GM19468 (cell line): ENCODE measurements around the gene CABP4.
A peak's percentile ranks its signal among the peaks of the same experiment; 100 is the strongest.
"Not testable (repeated sequence)": the region's sequence is repeated elsewhere in the genome, so short reads cannot be mapped to it uniquely, and the experiment has no call there.

Source experiments
- ATAC-seq: cut with Tn5 transposase; IDR thresholded peaks from one replicate; pipeline ENCODE4 v1.9.1; 2021; ENCODE audit warnings: mild to moderate bottlenecking, moderate library complexity, moderate number of reproducible peaks; ENCODE audit not compliant: unreplicated experiment; ENCODE audit errors: extremely low read depth

CABP4 gene

GRCh38 chr11:67418476-67419281, 36.5 kb upstream of the CABP4 start:
- no peak for ATAC-seq

DNA sequence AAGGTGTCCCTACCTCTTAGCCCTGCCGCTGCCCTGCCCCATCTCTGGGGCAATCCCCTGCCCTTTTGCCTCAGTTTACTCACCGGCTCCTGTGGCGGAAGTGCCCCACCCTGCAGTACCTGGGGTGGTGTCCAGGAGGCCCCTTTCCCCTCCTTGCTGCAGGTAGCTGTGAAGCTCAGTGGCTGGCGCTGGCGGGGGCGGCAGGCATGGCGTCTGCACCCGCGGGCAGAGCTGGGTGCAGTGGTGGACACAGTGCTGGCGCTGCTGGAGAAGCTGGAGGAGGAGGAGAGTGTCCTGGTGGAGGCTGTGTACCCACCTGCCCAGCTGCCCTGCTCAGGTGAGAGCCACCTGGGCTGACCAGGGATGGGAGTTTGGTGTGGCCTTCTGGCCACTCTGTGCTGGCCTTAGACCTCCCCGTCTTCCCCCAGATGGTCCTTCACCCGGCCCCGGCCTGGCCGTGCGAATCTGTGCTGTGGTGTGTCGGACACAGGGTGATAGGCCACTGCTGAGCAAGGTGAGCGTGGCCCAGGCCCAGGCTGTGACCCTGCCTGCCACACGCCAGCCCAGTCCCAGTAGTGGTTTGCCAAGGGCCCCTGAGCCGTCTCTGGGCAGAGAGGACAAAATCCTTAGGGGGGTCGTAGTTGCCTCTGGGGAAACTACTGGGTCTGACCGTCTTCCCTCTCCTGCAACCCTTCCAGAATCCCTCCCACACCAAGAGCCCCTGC, 35.7 kb upstream of the CABP4 start:
- ATAC-seq: no peak

DNA sequence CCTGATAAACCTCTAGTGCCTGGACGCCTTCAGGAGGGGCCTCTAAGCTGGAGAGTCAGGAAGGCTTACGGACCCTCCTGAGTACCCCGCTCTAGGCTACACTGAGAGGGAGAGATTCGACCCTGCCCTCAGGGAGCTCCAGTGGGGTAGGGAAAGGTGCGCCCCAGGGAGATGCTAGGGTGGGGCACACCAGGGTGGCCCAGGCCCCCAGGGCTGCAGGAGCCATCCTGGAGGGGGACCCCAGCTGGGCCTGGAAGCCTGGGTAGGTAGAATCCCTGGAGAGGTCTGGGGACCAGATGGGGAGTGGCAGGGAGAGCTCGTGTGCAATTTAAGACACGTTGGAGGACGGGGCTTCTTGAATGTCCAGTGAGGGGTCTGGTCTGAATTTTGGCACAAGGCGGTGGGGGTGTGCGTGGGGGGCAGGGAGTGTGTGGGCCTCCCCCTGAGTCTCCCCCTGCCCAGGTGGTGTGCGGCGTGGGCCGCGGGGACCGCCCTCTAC, 35.0 kb upstream of the CABP4 start:
- ATAC-seq: no peak

DNA sequence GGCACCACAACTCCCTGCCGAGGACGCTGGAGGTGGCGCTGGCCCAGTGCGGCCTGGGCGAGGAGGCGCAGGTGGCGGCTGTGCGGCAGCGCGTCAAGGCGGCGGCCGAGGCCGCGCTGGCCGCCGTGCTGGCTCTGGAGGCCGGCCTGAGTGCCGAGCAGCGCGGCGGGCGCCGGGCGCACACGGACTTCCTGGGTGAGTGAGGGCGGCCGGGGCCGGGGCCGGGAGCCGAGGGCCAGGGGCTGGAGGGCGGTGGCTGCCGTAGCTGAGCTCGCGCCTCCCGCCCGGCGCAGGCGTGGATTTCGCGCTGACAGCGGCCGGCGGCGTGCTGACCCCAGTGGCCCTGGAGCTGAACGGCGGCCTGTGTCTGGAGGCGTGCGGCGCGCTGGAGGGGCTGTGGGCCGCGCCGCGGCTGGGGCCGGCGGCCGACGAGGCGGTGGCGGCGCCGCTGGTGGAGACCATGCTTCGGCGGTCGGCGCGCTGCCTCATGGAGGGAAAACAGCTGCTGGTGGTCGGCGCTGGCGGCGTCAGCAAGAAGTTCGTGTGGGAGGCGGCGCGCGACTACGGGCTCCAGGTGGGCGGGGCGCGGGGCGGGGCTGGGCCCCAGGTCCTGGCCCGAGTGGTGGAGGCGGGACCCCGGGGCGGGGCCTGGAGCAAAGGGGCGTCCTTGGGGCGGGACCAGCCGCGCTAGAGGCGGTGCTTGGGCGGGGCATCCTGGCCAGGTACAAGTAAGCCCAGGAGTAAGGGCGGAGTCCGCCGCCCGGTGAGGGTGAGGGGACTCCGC, 34.3 kb upstream of the CABP4 start:
- peak; percentile 62 for ATAC-seq

DNA sequence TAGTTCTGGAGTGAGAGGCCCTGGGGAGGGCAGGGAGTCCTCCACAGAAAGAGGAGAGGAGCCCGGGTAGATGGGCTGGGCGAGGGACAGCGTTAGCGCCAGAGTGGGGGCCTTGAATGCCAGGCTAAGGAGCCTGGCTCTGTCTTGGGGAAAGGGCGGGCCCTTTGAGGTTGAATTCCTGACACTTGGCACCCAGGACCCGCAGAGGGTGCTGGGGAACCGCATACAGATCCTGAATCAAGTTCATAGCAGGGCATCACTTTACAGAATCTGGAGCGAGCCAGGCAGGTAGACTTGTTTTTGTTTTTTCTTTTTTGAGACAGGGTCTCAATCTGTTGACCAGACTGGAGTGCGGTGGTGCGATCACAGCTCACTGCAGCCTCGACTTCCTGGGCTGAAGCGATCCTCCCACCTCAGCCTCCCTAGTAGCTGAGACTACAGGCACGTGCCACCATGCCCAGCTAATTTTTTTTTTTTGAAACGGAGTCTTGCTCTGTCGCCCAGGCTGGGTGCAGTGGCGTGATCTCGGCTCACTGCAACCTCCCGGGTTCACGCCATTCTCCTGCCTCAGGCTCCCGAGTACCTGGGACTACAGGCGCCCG, 33.6 kb upstream of the CABP4 start:
- no peak for ATAC-seq

DNA sequence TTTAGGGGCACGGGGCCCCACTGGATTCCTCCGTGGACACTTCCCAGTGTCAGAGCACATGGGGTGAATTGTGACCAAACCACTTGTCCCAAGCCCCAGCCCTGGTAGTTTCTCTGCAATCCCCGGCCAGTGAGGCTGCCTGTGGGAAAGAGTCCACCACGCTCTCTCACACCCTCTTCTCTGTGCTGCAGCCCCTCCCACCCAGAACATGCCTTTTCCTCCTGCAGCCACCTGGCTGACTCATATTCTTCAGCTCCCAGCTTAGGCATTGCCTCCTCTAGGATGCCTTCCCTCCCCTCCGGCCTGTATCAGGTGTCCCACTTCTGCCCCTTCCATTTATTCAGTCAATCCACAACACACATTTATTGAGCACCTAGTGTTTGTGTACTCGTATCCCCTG, 32.3 kb upstream of the CABP4 start:
- ATAC-seq: no peak

- ATAC-seq: no peak
These were observed 31.7 kb upstream of the CABP4 start for GRCh38 chr11:67423466-67423865.

- ATAC-seq: no peak
These were observed 31.1 kb upstream of the CABP4 start for GRCh38 chr11:67423891-67424613.

DNA sequence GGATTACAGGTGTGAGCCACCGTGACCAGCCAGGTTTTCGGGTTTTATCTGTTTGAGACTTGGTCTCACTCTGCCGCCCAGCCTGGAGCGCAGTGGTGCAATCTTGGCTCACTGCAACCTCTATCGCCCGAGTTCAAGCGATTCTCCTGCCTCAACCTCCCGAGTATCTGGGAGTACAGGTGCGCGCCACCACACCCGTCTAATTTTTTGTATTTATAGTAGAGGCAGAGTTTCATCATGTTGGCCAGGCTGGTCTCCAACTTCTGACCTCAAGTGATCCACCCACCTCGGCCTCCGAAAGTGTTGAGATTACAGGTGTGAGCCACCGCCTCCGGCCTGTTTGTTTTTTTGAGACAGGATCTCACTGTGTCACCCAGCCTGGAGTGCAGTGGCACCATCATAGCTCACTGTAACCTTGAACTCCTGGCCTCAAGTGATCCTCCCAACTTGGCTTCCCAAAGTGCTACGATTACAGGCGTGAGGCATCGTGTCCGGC, 27.7 kb upstream of the CABP4 start:
- not testable (repeated sequence) for ATAC-seq

- ATAC-seq: peak; percentile 74
These were observed 26.8 kb upstream of the CABP4 start, which contains the start of gene RPS6KB2 for GRCh38 chr11:67428052-67429001. Gene RPS6KB2, plus strand, starts transcription at chr11:67428494. Its CDS starts 52 bp downstream, at chr11:67428546.

- no peak for ATAC-seq
These were observed 26.0 kb upstream of the CABP4 start for GRCh38 chr11:67429038-67429668.

DNA sequence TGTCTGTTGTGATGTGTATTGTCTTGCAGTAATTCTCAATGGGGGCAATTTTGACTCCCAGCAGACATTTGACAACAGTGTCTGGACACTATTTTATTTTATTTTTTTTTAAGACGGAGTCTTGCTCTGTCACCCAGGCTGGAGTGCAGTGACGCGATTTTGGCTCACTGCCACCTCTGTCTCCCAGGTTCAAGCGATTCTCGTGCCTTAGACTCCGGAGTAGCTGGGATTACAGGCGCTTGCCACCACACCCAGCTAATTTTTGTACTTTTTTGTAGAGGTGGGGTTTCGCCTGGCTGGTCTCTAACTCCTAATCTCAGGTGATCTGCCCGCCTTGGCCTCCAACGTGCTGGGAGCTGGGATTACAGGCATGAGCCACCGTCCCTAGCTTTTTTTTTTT, 25.4 kb upstream of the CABP4 start:
- no peak for ATAC-seq

GRCh38 chr11:67431346-67432249, 23.6 kb upstream of the CABP4 start:
- ATAC-seq: no peak

GRCh38 chr11:67432655-67433349, 22.4 kb upstream of the CABP4 start:
- no peak for ATAC-seq

DNA sequence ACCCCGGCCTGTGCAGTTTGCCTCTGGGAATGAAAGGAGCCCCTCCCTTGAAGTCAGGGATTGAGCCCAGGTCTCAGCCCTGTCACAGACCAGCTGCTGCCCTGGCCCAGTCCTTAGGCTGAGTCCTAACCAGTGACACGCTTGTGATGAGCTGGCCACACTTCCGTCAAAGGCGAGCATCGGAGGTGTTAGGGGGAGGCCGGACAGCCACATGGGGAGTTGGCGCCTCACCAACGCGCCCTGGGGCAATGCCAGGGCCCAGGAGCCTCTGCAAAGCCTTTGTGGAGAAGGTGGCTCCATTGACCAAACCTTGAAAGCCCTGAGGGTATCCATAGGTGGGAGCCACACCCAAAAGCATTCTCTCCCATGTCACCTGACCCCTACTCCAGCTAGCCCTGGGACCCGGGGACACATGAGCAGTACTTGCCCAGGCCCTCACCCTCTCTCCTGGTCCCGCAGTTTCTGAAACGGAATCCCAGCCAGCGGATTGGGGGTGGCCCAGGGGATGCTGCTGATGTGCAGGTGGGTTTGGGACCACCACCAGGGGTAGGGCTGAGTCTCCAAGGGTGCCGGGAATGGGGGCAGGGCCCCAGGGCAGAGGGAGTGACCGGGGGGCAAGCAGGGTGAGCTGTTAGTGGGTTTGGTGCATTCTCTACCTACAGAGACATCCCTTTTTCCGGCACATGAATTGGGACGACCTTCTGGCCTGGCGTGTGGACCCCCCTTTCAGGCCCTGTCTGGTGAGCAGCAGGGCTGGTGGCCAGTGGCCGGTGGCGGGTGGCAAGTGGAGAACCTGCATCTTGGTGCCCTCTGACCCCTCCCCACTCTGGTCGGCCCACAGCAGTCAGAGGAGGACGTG, 21.4 kb upstream of the CABP4 start:
- ATAC-seq: no peak
